8988T (cell line): ENCODE measurements around the gene BICD1.
"Not testable (repeated sequence)": the region's sequence is repeated elsewhere in the genome, so short reads cannot be mapped to it uniquely, and the experiment has no call there.

ENCODE experiments used
- DNase-seq: peaks from one replicate; pipeline ENCODE4 v3.0.0; 2011

BICD1 gene

DNA sequence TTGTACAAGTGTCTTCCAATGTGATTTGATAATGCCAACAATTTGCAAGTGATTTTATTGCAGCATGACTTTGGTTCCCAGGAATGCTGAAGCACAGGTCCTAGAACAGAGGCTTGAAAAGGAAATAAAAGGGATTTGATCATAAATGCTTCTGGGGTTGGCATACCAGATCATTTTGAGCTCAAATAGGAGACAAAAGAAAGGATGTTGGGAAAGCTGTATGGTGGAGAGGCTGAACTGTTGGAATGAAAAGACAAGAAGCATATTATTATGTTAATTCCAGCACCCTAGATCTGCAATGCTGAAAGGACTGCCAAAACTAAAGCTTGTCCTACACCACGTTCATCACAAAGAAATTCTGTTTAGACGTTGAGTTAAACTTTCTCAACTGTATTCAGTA lies 143.1 kb downstream of the BICD1 start:
- no peak for DNase-seq

DNA sequence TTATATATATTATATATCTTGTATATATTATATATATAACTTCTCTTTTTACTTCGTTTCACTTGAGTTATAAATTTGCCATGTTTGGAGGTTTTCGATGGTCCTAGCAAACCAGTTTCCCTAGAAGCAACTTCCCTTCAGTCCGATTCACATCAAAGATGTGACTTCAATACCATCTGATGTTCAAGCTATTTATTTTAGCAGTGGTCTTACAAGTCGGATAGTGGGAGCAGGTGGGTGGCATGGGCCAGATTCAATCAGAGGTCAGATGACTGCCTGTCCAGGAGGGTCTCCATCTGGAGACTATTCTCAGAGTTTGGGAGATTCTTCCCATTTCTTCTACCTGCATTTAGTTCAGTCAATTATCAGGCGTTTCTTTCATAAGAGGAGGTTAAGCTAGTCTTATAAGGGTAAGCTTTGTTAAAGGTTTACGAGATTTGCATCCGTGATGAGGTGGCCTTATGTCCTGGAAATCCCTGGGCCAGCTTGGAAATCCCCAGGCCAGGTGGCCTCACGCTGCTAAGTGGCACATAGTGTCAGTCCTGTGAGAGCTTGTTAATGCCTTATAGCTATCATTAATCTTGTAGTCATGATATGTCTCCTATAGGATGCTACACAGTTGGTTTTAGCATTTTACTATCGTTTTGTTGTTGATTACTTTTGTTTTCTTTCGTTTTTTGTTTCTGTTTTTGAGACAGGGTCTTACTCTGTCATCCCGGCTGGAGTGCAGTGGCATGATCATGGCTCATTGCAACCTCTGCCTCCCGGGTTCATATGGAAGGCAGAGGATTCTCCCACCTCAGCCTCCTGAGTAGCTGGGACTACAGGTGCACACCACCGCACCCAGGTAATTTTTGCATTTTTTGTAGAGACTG lies 145.8 kb downstream of the BICD1 start:
- DNase-seq = no peak

DNA sequence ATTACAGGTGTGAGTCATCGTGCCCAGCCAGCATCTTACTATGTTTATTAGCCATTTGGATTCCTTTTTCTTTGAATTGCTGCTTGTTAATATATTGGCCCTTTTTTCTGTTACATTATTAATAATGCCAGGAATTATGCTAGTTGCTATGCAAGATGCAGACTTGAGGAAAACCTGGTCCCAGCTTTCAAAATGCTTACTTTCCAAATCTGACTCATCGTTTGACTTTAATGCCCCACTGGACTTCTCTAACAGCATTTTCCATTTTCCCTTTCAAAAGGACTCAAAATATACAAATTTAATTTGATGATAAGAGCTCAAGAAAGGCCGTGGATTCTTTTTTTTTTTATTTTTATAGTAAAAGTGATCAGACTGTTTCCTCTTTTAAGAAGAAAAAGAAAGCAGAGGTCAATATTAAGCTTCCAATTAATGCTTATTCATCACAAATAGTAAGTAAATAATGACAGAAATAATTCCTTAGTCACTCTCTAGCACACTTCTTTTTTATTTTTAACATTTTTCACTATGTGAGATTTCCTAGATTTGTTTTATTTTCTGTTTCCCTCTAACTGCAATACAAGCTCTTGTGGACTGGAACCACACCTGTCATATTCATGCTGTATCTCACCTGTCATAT lies 146.6 kb downstream of the BICD1 start:
- no peak for DNase-seq

DNA sequence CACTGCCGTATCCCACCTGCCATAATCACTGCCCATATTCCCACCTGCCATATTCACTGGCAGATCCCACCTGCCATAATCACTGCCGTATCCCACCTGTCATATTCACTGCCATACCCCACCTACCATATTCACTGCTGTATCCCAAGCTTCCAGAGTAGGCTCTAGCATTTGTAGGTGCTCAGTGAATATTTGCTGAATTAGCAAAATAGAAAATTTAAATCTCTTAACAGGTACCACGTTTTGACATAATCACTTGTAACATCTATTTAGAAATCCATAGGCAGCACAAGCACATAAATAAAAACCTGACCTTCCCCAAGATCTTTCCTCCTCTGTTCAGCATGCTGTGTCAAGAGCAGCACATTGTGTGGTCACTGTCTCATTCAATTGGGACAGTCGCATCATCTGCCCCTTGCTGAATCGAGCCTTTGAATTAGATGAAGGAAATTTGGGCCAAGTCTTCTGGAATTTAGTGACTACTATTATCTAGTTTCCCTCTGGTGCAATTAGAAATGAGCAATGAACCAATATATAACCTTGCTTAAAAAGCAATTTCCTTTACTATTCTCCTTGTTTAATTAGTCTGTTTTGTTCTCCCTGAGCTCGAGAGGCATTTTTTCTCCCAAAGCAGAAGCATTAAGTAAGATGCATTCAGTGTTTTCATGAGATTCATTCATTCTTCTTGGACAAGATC lies 147.8 kb downstream of the BICD1 start:
- DNase-seq = no peak

DNA sequence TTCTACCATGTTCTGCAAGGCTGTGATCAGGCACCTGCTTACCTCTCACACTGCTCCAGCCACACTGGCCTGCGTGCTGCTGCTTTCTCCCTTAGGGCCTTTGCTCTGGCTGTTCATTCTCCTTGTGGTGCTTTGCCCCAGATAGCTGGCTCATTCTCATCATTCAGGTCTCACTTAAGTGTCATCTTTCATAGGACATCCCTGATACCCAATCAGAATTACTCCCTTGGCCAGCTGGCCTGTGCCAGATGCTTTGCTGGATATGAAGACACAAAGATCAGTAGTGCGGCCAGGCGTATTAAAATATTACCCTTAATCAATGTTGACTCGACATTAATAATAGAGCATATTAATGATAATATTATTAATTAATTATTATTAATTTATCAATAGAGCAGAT lies 148.9 kb downstream of the BICD1 start:
- no peak for DNase-seq

DNA sequence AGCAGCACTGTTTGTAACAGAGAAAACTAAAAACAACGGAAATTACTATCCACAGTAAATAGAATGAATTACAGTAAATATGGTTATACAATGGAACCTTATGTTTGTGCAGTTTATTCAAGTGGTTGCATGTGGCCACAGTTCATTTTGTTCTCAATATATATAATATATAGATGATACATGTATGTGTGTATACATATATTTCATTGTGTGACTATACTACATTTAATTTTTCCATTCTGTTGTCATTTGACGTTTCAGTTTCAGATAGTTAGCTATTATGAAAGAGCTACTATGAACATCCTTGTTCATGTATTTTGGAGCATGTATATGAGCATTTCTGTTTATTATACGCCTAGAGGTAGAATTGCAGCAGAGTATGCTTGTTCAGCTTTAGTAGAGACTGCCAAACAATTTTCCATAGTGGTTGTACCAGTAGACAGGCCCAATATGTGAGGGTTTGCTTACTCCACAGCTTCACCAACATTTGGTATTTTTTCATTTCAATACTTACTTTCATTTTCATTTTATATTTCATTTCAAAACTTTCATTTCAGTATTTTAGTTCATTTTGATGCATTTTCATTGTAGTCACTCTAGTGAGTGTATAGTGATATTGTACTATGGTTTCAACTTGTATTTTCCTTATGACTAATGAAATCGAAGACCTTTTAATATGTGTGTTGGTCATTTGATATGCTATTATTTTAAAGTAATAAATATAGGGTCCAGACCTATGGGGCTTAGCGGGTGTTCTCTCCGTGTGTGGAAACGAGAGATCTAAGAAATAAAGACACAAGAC lies 151.2 kb downstream of the BICD1 start:
- DNase-seq = no peak

DNA sequence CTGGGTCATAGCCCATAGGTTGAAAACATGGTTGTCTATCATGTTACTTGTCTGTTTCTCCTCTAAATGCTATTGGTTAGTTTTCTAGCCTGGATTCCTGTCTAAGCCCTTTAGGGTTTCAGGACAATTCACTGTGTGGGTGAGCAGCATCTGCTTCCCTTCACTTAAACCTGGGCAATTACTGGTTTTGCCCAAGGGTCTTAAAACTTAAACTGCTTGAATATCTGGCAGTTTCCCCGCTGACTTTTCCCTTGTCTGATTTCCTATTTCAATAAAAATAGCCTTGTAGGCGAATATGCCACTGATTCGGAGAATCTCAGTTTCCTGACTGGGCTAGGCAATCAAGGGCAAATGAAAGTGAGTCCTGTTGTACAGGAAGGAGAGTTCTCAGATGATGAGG lies 154.0 kb downstream of the BICD1 start:
- no peak for DNase-seq

DNA sequence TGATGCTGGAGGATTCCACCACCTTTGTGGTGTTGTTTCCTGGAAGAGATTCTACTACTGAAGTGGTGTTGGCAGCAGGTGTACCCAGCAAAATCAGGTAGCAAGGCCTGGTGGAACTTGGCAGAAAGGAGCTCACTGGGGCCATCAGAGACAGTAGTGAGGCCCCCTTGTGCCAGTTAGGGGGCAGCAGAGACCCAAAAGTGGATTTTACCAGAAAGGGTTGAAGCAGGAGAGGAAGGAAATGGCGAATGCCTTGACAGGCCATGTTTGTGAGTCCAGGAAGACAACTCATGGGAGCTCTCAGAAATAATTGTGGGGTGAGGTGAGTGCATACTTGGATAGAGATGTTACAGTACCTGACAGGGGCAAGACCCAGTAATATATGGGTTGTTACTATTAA lies 155.0 kb downstream of the BICD1 start:
- DNase-seq = no peak

DNA sequence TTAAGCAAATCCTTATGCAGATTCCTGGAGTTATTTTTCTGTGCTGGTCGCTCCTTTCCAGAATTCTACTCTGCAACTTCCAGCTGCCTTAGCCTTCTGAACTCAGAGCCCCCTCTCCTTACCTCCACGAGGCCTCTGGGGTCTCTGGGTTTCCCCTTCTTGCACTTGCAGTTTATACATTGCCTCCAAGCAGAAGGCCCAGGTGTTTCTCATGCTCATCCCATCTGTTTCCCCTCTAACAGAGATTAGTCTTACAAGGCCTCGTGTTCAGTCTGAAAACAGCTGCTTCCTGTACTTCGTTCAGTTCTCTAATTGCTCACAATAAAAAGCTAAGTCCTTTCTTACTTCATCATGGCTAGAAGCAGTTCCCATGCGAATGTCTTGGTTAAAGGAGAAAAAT lies 158.3 kb downstream of the BICD1 start:
- no peak for DNase-seq

DNA sequence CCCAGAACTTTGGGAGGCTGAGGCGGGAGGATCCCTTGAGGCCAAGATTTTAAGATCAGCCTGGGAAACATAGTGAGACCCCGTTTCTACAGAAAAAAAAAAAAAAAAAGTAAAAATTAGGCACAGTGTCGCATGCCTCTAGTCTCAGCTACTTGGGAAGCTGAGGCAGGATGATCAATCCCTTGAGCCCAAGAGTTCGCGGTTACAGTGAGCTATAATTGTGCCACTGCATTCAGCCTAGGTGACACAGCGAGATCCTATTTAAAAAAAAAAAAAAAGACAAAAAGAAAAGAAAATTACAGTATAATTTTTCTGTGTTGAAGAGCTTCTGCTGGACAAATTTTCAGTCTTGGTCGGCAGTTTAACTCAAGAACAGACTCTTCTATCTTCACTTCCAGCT lies 158.8 kb downstream of the BICD1 start:
- no peak for DNase-seq

DNA sequence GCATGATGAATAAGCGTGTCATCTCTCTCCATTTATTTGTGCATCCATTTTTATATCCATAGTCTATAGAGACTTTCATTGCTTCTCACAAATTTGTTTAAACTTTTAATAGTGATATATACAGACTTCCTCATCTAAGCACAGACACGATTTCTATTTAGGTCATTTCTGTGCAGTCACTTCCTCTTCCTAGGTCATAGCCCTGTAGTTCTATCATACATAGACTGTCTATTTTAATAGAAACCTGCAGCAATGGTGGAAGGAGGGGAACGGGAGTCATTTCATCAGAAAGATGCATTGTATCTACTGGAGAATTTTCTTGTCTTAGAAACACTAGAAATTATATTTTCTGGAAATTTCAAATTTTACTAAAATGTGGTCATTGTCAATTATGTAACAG lies 159.3 kb downstream of the BICD1 start:
- no peak for DNase-seq

DNA sequence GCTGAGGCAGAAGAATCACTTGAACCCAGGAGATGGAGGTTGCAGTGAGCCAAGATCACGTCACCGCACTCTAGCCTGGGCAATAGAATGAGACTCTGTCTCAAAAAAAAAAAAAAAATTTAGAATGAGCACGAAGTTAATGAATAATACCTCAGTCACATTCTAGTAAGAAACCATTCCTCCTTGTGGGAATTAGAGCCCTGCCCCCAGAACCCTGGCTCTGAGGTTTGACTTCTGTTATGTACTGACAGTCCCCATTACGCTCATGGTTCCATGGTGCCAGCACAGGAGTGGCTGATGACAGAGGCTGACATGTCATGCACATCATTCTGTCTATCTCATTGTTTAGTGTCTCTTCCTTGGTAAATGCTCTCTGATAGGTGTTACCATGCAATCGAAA lies 160.1 kb downstream of the BICD1 start:
- no peak for DNase-seq

DNA sequence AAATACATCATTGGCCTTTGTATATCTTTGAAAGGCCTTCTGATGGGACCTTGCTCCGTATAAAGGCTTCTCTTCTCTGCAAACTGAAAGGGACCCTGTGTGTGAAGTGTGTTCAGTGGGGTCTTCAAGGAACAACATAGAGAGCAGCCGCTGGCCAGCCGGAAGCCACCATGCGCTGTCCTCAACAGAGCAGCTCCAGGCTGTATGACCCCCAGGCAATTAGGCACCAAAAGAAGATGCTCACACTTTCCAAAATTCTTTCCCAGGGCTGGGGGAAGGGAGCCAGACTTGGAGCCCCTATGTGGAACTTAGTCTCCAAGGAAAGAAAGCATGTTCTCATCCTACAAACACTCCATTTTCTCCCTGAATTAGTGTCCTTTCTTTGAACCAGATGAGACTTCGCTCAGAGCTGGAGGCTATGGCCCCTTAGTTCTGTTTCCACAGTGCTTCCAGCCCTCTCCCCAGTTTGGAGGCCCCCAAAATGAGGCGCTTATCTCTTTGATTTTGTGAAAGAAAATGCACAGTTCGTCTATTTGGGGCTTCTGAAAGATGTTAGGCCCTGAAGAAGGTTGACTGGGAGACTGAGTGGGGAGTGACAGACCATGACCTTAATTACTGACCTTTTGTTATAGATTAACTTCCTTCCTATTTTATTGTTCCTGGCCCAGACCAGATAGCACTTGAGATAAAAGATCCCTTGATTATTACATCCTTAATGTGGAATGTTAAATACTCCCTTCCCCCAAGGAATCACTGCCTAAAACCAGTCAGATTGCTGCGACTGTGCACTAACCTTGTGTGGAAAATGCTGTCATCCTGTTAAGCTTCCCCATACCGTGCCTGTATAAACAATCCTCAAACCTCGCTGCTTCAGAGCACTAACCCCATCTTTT lies 164.4 kb downstream of the BICD1 start:
- no peak for DNase-seq

DNA sequence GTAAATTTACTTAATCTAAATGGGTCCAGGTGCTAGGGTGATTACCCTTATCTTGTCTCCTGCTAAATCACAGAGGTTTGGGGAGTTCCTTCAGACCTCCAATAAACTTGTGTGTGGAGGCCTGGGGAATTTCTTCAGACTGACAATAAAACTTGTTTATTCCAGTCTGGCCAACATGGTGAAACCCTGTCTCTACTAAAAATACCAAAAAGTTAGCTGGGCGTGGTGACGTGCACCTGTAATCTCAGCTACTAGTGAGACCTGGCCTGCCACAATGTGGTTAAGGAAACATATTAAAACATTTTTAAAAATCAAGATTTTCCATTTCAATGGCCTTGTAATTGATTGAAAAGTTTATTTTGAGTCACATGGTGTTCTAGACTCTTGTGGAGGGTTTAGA lies 165.8 kb downstream of the BICD1 start:
- no peak for DNase-seq

DNA sequence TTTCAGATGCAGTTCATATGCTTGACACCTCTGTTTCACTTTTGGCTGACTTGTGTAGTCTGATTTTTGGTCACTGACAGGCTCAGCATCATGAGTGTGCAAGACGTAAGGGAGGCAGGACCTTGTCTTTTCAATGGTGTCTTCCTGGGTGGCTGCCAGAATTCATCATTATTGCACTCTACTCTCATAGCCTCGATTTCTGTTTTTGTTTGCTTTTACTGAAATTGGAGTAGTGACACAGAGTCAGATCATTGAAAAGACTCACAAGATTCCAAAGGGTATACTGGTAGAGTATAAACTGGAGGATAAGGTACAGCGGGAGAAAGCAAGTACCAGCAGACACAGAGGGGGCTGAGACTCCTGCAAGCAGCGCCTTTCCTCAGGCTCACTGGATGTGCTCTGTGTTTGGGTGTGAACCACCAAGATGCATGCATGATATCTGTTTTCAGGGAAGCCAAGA lies 166.4 kb downstream of the BICD1 start:
- no peak for DNase-seq

DNA sequence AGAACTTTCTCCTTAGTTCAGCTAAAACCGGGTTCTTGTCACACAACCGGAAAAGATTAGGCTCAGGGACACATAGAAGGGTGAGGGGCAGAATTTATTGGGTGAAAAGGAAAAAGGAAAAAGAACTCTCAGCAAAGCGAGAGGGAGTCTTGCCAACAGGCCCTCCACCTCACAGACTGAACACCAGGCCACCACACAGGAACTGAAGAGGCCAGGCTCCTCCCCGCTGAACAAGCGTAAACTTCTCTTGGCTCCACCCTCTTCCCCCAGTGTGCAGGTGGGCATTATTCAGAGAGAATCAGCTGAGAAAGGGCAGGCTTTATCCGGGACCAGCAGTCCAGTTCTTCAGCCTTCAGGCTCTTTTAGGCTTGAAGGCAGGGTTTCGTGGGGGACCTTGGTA lies 167.1 kb downstream of the BICD1 start:
- DNase-seq = no peak

DNA sequence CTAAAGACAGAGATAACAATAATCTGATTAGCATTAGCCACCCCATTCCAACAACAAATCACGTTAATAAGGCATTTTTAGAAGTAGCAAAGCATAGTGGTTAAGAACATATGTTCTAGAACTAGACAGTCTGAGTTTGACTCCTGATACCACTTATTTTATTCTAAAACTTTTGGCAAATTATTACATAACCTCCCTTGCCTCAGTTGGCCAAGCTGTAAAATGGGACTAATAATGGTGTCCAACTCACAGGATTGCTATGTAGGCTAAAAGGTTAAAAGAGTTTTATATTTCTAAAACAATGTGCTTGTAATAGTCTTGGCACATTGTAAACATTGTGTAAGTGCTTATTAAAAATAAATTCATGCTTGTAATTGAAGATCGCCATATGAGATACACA lies 168.0 kb downstream of the BICD1 start:
- no peak for DNase-seq

DNA sequence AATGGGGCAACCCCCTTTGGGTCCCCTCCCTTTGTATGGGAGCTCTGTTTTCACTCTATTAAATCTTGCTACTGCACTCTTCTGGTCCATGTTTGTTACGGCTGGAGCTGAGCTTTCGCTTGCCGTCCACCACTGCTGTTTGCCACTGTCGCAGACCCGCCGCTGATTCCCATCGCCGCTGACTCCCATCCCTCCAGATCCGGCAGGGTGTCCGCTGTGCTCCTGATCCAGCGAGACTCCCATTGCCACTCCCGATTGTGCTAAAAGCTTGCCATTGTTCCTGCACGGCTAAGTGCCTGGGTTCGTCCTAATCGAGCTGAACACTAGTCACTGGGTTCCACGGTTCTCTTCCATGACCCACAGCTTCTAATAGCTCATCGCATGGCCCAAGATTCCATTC lies 168.9 kb downstream of the BICD1 start:
- DNase-seq = not testable (repeated sequence)

DNA sequence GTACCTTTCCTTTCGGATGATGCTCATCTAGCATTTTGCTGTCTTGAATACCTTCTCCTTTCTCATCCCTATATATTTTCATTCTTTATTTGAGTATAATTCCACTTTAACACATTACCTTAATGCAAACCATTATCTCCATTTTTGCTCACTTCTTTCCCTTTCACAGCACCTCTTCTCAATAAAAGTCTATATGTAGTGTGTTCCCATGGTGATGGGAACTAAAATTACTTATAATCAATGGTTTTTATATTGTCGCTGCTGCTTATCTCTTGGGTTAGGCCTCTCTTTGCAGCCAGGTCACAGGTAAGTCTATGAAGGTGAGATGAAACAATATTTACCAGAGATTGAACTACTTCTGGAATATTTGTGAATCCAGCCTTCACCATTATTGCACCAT lies 171.1 kb downstream of the BICD1 start:
- DNase-seq = no peak

DNA sequence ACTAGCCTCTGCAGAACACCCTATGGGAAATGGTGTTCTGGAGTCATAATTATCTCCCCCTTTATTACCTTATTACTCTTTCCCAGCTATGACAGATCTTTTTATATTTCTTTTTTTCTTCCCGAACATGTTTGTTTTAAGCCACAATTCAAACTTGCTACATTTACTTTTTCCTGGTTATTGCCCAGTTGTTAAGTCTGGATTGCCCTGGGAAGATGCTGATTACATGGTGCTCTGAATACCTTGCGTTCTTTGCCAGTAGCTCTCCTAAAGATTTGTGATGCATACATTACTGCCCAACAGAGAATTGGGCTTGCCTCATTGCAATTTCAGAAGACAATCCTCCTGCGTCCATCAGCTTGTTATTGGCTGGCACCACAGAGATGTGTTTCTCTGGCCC lies 174.5 kb downstream of the BICD1 start:
- DNase-seq = no peak

DNA sequence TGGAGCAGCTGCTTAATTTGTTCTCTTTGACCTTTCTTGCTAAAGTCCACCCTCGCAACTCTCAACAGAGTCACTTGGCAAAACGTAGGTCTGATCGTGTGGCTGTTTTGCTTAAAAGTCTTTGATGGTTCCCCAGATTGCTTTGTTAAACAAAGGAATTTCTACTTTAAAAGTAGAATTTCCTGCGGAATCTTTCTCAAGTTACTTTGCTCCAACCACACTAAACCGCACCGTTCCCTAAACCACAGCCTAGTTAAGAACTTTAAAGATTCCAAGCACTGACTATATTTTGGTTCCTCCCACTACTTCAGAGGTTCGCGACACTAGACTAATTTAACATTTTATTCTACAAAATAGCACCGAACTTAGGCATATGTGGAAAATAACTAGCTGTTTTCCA lies 177.9 kb downstream of the BICD1 start:
- no peak for DNase-seq

DNA sequence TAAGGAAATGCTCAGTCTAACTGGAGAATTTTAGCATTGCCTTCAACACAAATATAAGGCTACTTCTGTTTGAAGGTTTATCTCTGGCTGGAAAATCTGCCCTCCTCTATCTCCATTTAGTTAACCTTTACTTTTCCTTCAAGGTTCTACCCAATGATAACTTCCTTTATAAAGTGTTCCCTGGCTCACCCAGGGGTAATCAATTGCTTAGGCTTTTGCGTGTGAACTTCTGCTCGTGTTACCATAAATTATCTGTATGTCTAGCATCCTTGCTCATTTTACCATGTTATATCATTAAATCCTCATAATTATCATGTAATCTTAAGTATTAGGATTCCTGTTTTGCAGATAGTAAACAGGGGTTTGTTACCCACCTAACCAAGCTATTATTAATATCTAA lies 178.4 kb downstream of the BICD1 start:
- no peak for DNase-seq
